GM19043 (cell line): ENCODE data around the gene MGAT4A.
"Not testable (repeated sequence)": the region's sequence is repeated elsewhere in the genome, so short reads cannot be mapped to it uniquely, and the experiment has no call there.

ENCODE experiments used
- ATAC-seq: cut with Tn5 transposase; IDR thresholded peaks from one replicate; pipeline ENCODE4 v1.9.1; 2021; ENCODE audit warnings: low read depth; ENCODE audit not compliant: unreplicated experiment

The MGAT4A gene

DNA sequence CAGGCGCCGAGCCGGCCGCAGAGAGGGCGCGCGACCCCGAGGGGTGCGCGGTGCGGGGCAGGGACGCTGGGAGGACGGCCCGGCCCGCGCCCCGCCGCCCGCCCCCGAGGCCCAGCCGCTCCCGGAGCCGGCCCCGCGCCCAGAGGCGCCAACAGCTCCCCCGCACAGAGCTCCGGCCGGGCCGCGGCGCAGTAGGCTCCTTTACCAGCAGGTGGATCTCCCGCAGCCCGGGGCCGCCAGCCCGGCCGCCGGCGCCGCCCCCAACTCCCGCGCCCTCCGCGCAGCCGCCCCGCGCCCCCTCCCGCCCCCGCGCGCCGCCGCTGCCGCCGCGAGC is 258 bp downstream of the MGAT4A start:
- ATAC-seq, result peak; percentile 52

GRCh38 chr2:98730053-98730706 is 752 bp downstream of the MGAT4A start:
- no peak for ATAC-seq

DNA sequence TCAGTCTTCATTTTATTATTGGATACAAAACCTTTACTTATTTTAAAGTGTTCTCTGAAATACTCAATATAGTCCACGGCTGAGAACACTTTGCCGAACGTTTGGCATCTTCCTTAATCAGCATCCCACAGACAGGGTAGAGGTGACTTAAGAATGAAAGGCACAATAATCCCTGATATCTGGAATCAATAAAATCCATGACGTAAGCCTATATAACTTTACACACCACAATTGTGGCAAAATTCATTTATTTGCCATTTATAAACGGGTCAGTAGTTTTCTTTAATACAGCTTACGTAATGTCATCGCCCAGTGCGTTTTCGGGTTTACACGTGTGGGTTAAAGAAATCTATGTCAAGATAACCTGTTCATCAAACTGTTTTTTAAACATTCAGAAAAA is 1.3 kb downstream of the MGAT4A start:
- no peak for ATAC-seq

- not testable (repeated sequence) for ATAC-seq
Observed at GRCh38 chr2:98728088-98728718, 2.7 kb downstream of the MGAT4A start.

DNA sequence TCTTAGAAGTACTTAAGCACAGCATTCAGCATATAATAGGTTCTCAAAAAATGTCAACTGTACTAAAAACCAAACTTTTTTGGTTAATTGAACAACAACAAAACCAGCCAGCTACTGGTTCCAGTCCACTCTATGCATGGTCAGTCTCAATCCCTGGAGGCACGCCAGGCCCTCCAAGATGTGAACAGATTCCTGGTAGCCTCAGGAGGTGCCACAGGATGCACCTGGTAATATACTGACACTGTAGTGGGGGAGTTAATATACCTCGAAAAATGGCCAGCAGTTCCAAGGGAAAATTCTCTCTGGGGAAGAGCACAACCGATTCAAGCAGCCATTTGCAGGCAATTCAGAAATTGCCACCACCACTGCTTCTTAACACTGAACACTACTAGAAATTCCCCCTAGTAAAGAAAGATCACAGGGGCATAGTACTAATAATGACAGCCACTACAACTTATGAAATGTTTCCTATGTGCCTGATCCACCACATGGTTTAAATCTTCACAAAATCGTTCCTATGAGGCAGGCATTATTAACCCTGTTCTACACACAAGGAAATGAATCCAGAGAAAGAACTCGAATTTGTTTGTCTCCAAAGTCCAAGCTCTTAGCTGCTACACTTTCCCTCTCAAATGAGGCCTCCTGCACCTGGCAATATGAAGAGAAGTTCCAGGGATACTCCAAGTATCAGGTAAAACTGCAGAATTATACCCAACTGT is 3.4 kb downstream of the MGAT4A start:
- no peak for ATAC-seq

DNA sequence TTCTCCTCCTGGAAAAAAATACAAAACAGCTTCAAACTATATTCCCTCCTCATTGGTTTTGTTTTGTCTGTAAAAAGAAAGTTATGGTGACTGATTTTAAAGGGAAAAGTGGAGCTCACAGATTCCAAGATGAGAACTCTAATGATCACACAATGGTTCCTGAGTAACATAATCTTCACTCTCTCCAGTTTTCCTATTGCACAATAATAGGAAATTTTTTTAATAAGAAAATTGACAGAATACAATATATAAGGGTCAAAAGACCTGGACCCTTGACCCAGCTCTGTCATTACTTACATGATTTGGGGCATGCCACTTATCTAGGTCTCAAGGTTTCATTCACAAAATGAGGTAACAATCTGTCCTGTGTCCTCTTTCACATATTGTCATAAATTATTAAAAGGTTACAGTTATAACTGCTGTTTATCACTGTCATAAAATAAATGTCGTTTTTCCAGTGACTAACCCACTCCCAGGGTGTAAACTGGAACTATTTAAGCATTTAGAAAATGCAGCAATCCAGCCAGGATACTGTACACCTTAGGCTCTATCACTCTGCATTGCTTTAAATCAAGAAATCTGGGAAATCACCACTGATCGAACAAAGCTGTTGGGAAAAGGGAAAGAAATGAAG is 4.1 kb downstream of the MGAT4A start:
- no peak for ATAC-seq

DNA sequence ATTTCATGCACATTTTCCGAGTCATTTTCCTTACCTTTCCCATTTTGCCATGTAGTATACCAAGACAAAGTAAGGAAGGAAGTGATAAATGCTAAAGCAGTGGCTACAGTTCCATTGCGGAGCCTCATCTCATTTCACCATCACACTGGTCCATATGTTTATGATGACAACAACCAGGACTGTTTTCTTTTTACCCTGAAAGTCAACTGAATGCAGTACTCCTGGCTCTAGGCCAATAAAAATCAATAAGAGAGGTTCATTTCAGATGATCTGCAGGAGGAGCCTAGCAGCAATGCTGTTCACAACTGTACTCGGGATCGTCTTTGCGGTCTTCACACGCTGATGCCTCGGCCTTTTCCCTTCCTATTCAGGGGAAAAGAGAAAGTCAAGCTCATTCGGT is 4.7 kb downstream of the MGAT4A start:
- no peak for ATAC-seq

DNA sequence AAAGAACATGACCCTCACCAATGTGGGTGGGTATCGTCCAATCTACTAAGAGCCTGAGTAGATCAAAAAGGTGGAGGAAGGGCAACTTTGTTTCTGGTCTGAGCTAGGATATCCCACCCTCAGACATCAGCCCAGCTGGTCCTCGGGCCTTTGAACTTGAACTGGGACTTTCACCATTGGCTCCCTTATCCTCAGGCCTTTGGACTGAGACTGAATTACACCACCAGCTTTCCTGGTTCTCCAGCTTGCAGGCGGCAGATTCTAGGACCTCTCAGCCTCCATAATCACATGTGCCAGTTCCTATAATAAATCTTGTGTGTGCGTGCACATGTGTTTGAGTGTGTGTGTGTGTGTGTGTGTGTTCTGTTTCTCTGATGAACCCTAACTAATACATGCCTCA is 10.6 kb downstream of the MGAT4A start:
- no peak for ATAC-seq

- no peak for ATAC-seq
Observed at GRCh38 chr2:98717621-98718020, 13.3 kb downstream of the MGAT4A start.

DNA sequence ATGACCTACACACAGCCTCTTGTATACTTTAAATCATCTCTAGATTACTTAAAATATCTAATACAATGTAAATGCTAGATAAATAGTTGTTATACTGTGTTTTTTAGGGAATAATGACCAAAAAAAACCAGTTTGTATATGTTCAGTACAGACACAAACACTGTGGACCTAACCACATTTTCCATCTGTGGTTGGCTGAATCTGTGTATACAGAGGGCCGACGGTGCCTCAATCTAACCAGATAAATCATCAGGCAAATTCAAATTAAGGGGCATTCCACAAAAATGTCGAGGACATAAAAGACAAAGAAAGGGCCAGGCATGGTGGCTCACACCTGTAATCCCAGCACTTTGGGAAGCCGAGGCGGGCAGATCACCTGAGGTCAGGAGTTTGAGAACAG is 14.1 kb downstream of the MGAT4A start:
- ATAC-seq, result no peak

DNA sequence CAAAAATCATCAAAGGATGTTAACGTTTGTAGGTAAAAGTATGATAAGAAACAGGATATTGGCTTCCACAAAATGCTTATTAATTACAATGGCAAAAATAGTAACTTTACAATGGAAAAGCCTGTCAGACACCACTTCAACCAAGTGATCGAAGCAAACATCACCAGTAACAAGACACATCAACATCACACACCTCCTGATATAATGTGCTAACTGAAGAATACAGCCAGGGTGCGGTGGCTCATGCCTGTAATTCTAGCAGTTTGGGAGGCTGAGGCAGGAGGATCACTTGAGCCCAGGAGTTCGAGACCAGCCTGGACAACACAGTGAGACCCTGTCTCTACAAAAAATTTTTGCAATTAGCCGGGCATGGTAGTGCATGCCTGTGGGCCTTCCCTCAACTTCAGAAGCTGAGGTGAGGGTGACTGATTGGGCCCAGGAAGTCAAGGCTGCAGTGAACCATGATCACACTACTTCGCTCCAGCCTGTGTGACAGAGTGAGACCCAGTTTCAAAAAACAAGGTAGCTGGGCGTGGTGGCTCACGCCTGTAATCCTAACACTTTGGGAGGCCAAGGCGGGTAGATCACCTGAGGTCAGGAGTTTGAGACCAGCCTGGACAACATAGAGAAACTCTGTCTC is 15.0 kb downstream of the MGAT4A start:
- ATAC-seq, result no peak

DNA sequence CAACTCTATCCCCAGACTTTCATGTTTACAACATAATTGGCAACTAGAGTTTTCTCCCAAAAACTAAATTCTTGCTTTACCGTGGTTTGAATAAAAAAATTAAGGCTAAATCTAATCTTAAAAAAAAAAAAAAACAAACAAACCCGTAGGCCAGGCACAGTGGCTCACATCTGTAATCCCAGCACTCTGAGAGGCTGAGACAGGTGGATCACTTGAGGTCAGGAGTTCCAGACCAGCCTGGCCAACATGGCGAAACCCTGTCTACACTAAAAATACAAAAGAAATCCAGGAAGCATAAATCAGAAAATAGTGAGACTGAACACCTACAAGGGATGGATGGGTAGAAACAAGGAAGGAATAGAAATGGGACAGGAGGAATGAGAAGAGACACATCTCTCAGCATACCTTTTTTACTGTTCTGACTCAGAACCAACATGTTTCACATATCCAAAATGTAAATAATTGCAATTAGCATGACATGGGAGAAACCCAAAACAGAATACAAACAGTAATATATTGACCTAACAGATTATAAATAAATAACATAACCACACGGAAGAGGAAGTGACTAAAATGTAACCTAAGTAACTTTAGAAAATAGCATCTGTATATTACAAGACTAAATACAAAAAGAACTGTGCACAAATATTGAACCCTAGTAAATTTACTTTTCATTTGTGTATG is 17.5 kb downstream of the MGAT4A start:
- ATAC-seq, result peak; percentile 80

DNA sequence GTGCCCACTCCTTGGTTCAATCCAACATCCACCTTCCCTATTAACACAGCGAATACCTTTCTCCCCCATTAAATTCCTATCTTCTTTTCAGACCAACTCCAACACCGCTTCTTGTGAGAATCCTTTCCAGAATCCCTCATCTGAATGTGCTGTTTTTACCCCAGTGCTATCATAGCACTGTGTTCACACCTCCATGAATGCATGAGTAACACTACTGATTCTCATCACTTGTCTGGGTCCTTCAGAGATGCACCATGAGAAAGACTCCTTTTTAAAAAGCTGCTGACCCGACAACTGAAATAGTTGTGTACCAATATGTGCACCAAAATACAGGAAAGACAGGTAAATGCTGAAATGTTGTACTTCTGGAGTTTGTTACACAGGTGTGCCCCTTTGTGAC is 18.8 kb downstream of the MGAT4A start:
- ATAC-seq, result no peak

DNA sequence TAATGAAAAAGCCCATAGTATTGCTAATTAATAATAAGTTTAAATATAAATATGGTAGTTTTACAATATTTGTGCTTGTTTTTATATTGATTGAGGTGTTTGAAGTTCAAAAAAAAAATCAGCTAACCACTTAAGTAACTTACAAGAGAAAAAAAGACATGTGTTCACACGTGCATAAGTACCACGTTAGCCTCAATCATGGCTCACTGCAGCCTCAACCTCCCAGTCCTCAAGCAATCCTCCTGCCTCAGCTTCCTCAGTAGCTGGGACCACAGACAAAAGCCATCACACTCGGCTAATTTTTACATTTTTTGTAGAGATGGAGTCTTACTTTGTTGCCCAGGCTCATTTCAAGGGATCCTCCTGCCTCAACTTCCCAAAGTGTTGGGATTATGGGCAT is 19.4 kb downstream of the MGAT4A start:
- ATAC-seq, result no peak

- no peak for ATAC-seq
Observed at GRCh38 chr2:98710734-98711133, 20.2 kb downstream of the MGAT4A start.

DNA sequence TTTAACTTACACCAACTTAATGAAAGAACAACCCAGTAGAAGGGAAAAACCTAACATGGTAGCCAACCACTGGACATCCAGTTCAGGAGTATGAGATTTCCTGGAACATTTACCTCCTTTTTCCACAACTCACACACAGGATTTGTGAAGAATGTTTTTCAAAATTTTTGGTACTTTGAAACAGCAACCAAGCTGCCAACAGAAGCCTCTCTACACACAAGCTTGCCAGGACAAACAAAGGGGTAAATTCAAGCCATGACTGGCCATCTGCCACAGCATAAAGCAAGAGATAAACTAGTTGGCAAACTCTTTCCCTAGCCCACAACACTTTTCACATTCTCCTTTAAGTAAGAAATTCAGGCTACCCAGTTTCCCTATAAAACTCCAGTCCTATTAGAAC is 21.4 kb downstream of the MGAT4A start:
- ATAC-seq, result no peak

DNA sequence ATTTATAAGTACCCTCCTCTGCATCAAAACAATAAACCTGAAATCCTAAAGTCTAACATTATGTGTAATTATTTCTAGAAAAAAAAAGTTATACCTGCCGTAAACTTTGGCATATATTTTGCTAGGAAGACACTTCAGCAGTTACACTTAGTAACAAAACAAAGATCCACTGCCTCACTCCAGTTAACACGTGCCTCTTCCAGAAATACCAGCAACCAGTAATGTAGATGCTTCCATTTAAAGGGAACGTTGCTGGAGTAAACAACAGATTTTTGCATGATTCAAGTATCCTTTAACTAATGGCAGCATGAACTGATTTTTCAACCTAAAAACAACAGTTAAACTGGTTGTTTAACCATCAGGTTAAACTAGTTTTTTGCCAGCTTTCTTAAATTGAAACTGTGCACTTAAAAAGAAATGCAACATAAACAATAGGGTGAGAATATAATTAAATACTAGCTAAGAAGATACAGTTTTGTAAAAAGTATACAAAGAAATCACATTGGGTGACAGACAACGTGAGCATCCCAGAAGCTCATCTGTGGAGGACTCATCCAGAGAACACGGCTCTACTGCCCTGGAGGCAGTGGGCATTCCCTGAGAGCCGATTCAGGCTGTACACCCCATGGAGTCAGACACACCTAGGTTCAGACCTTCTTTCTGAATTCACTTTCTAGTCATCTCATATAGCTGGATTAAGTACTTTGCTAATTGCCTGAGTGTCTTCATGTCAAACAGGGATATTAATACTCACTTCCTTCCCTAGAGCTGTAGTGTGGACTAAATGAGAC is 22.3 kb downstream of the MGAT4A start:
- no peak for ATAC-seq

DNA sequence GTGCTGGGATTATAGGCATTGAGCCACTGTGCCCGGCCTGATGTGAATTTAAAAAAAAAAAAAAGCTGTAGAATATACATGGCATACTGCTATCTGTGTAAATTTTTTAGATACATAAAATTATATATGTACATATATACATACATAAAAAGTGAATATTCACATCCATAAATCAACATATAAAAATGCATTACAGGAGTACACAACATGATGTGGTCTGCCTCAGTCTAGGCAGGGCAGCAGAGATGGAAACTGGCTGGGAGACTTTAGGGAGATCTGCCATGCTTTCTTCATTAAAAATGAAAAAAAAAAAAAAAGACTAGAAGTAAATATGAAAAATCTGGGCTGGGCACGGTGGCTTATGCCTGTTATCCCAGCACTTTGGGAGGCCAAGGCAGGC is 24.3 kb downstream of the MGAT4A start:
- ATAC-seq, result no peak

GRCh38 chr2:98705333-98705617 is 25.7 kb downstream of the MGAT4A start:
- no peak for ATAC-seq
